Measurements from ENCODE around the gene SFXN1.

Gene SFXN1

GRCh38 chr5:175468892-175469291 is 9.5 kb upstream of the SFXN1 start:
- Histone ChIP-seq H2AFZ (ENCODE audit: low read length) (no peak overlapping the region), H3K9me2 (replicated peaks; ENCODE audit: low read depth, low read length) (no peaks in the 10 kb centered on the region), H3F3A (ENCODE audit: low read depth) (no peaks in the 10 kb centered on the region), H3K4me3 (ENCODE audit: low read length, poor library complexity, severe bottlenecking) (no peak overlapping the region), H4K20me1 (ENCODE audit: insufficient read depth, low read length, poor library complexity, severe bottlenecking) (no peaks in the 10 kb centered on the region), H3K79me2 (ENCODE audit: insufficient read depth, low read length) (no peaks in the 10 kb centered on the region), H3K36me3 (ENCODE audit: insufficient read depth, low read length) (no peaks in the 10 kb centered on the region), H3K9ac (ENCODE audit: low read depth, low read length, poor library complexity, severe bottlenecking) (no peak overlapping the region), H3K4me2 (ENCODE audit: low read depth, low read length, poor library complexity, severe bottlenecking) (no peak overlapping the region), H3K4me1 (ENCODE audit: insufficient read depth, low read length, poor library complexity, severe bottlenecking) (no peaks in the 10 kb centered on the region), H3K9me3 (ENCODE audit: insufficient read depth, low read depth, low read length) (no peaks in the 10 kb centered on the region), H3K27me3 (ENCODE audit: insufficient read depth, low read length, poor library complexity, severe bottlenecking) (no peaks in the 10 kb centered on the region)
- TF ChIP-seq, protein P1, sequence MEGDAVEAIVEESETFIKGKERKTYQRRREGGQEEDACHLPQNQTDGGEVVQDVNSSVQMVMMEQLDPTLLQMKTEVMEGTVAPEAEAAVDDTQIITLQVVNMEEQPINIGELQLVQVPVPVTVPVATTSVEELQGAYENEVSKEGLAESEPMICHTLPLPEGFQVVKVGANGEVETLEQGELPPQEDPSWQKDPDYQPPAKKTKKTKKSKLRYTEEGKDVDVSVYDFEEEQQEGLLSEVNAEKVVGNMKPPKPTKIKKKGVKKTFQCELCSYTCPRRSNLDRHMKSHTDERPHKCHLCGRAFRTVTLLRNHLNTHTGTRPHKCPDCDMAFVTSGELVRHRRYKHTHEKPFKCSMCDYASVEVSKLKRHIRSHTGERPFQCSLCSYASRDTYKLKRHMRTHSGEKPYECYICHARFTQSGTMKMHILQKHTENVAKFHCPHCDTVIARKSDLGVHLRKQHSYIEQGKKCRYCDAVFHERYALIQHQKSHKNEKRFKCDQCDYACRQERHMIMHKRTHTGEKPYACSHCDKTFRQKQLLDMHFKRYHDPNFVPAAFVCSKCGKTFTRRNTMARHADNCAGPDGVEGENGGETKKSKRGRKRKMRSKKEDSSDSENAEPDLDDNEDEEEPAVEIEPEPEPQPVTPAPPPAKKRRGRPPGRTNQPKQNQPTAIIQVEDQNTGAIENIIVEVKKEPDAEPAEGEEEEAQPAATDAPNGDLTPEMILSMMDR (conservative IDR thresholded peaks at IDR 0.05; ENCODE audit: low read length): no peak
- no peak for TF ChIP-seq EZH2phosphoT487 (IDR thresholded peaks at IDR 0.05; ENCODE audit: borderline replicate concordance)

DNA sequence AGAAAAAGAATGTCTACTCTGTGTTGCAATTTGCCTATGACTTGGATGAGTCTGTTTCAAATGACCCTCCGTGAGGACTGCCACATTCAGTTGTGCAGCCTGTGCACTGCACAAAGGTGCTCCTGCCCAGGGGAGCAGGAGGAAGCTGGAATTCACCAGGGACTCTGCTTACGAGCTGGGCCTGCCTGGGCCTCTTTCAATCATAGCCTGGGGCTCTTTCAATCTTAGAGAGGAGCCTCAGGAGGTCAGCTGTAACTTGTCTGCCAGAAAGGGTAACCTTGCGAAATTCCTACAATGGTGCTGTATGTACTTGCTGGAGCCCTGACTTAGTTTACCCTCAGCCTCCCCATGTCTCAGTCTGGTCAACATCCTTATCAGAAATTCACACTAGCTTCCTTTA is 8.4 kb upstream of the SFXN1 start:
- Histone ChIP-seq H3K27me3 (ENCODE audit: insufficient read depth, low read length, poor library complexity, severe bottlenecking) (no peaks in the 10 kb centered on the region), H3K79me2 (ENCODE audit: insufficient read depth, low read length) (no peaks in the 10 kb centered on the region), H2AFZ (ENCODE audit: low read length) (no peak overlapping the region), H4K20me1 (ENCODE audit: insufficient read depth, low read length, poor library complexity, severe bottlenecking) (no peaks in the 10 kb centered on the region), H3F3A (ENCODE audit: low read depth) (no peaks in the 10 kb centered on the region), H3K4me2 (ENCODE audit: low read depth, low read length, poor library complexity, severe bottlenecking) (no peak overlapping the region), H3K9me2 (replicated peaks; ENCODE audit: low read depth, low read length) (no peaks in the 10 kb centered on the region), H3K4me1 (ENCODE audit: insufficient read depth, low read length, poor library complexity, severe bottlenecking) (no peaks in the 10 kb centered on the region), H3K4me3 (ENCODE audit: low read length, poor library complexity, severe bottlenecking) (no peak overlapping the region), H3K9me3 (ENCODE audit: insufficient read depth, low read depth, low read length) (no peaks in the 10 kb centered on the region), H3K9ac (ENCODE audit: low read depth, low read length, poor library complexity, severe bottlenecking) (no peak overlapping the region), H3K36me3 (ENCODE audit: insufficient read depth, low read length) (no peaks in the 10 kb centered on the region)
- no peak for TF ChIP-seq EZH2phosphoT487 (IDR thresholded peaks at IDR 0.05; ENCODE audit: borderline replicate concordance)
- TF ChIP-seq, protein P1 (conservative IDR thresholded peaks at IDR 0.05; ENCODE audit: low read length): no peak

DNA sequence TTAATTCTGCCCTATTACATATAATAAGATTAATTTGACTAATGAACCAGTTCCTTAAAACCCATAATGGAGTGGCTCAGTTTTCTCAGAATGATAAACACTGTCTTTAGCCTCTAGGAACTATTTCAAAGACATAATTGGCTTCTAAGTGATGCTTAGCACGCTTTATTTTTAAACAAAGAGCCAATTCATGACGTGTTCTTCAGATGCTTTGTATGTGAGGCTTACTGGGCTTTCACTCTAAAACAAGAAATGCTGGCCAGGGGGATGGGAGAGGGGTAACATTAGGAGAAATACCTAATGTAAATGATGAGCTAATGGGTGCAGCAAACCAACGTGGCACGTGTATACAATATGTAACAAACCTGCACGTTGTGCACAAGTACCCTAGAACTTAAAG is 7.6 kb upstream of the SFXN1 start:
- no peak overlapping the region for H3K4me3 ChIP-seq (ENCODE audit: low read length, poor library complexity, severe bottlenecking)
- H3K27me3 ChIP-seq (ENCODE audit: insufficient read depth, low read length, poor library complexity, severe bottlenecking): no peaks in the 10 kb centered on the region
- no peak overlapping the region for H3K9ac ChIP-seq (ENCODE audit: low read depth, low read length, poor library complexity, severe bottlenecking)
- H2AFZ ChIP-seq (ENCODE audit: low read length): no peak overlapping the region
- no peaks in the 10 kb centered on the region for H3K36me3 ChIP-seq (ENCODE audit: insufficient read depth, low read length)
- no peaks in the 10 kb centered on the region for H3K9me3 ChIP-seq (ENCODE audit: insufficient read depth, low read depth, low read length)
- no peak overlapping the region for H3K4me2 ChIP-seq (ENCODE audit: low read depth, low read length, poor library complexity, severe bottlenecking)
- no peaks in the 10 kb centered on the region for H3K4me1 ChIP-seq (ENCODE audit: insufficient read depth, low read length, poor library complexity, severe bottlenecking)
- H4K20me1 ChIP-seq (ENCODE audit: insufficient read depth, low read length, poor library complexity, severe bottlenecking): no peaks in the 10 kb centered on the region
- H3K79me2 ChIP-seq (ENCODE audit: insufficient read depth, low read length): no peaks in the 10 kb centered on the region
- TF ChIP-seq, protein P1 (conservative IDR thresholded peaks at IDR 0.05; ENCODE audit: low read length): no peak
- H3F3A ChIP-seq (ENCODE audit: low read depth): no peaks in the 10 kb centered on the region
- H3K9me2 ChIP-seq (replicated peaks; ENCODE audit: low read depth, low read length): no peaks in the 10 kb centered on the region

Measured in Loucy (cell line).